Heart right ventricle (tissue), 16 donors: Measurements from ENCODE around the gene TRMT13. TPM values are rescaled to one million over a fixed set of nuclear protein-coding genes. Genes with fewer than 3 reads are reported as not detected.

Source experiments
- ATAC-seq, 8 donors: fragments of 200-7000 bp; cut with Tn5 transposase; one replicate each; pipeline ENCODE4 v1.9.1; 2020; ENCODE audit warnings: mild to moderate bottlenecking in 8 of 8, moderate library complexity in 8 of 8, moderate number of reproducible peaks in 1 of 8
- DNase-seq, 2 donors: peaks; one replicate each; pipeline ENCODE4 v3.0.0-alpha.2; 2020
- H3K27ac ChIP-seq, 10 donors: fragments of 200-600 bp; sonication (generic) in 2 of 10; one replicate each; pipeline versions ENCODE4 v1.5.0 to v1.8.0; 2020 to 2022; ENCODE audit warnings: mild to moderate bottlenecking in 3 of 10
- H3K27me3 ChIP-seq, 7 donors: fragments of 200-600 bp; one replicate each; pipeline ENCODE4 v1.8.0; 2021 to 2022; ENCODE audit warnings: mild to moderate bottlenecking in 2 of 7
- H3K36me3 ChIP-seq, 9 donors: fragments of 200-600 bp; sonication (generic) in 1 of 9; one replicate each; pipeline versions ENCODE4 v1.5.0 to v1.8.0; 2020 to 2022; ENCODE audit warnings: mild to moderate bottlenecking in 2 of 9
- H3K4me1 ChIP-seq, 9 donors: fragments of 200-600 bp; sonication (generic) in 1 of 9; one replicate each; pipeline versions ENCODE4 v1.5.0 to v1.8.0; 2020 to 2022; ENCODE audit warnings: mild to moderate bottlenecking in 4 of 9
- H3K4me3 ChIP-seq, 10 donors: fragments of 200-600 bp; sonication (generic) in 2 of 10; one replicate each; pipeline versions ENCODE4 v1.5.0 to v1.8.0; 2020 to 2022; ENCODE audit warnings: mild to moderate bottlenecking in 7 of 10, moderate library complexity in 2 of 10
- H3K9me3 ChIP-seq, 11 donors: fragments of 200-600 bp in 10 of 11; sonication (generic) in 2 of 11; one replicate each; pipeline versions ENCODE4 v1.5.0 to v1.8.0; 2013 to 2022; ENCODE audit warnings: mild to moderate bottlenecking in 2 of 11, control low read depth in 1 of 11, moderate library complexity in 1 of 11
- CTCF ChIP-seq, 9 donors: fragments of 200-600 bp; sonication (generic) in 2 of 9; IDR thresholded peaks; one replicate each; pipeline versions ENCODE4 v1.5.0 to v1.8.0; 2021 to 2022; ENCODE audit warnings: antibody characterized with exemption in 9 of 9, mild to moderate bottlenecking in 5 of 9, moderate library complexity in 1 of 9
- WGBS, 2 donors: extraction: QIAGEN DNeasy Blood & Tissue Kit; methylation state at CpG; one replicate each; pipeline ENCODE4 v1.1.7; 2013; ENCODE audit warnings: inconsistent platforms in 1 of 2; 5-methylcytosine and 5-hydroxymethylcytosine counted together
- intact Hi-C, 10 donors: fragments of 100-400 bp; cut with DNase I; formaldehyde crosslinking; loops; one replicate each; pipeline versions ENCODE4 v1.11.1 to v1.14.2; 2022
- long read RNA-seq, 3 donors: library from polyadenylated mRNA; unstranded; transcript quantifications; one replicate each; pipeline ENCODE4 v2.0.0, GENCODE V29; 2020 to 2021
- polyA plus RNA-seq, 2 donors: library from polyadenylated mRNA; stranded (reverse); fragments of 200-250 nt; gene quantifications; one replicate each; pipeline ENCODE4 v1.2.3, GENCODE V29; 2013
- total RNA-seq, 10 donors: library from RNA; stranded (reverse); fragmentation: NEBNext Ultra II Directional in 3 of 10; extraction: Animal tissue kit (Norgen Biotek cat#: 25700) in 3 of 10; gene quantifications; one replicate each; pipeline versions ENCODE4 v1.2.1 to v1.2.4, GENCODE V29; 2021 to 2023
- donor health status: Arrhythmogenic right ventricular cardiomyopathy.
- donor health status: ischemic (EF 13 %, LVEDD 7.1; RV severe dilation, severe dysfunction).
- donor health status: healthy with polysubstance abuse.
- donor health status: DM: no; HTN: yes; CAD: no.
- donor health status: DM: no; HTN: no; CAD: no.
- donor health status: ischemic (EF 25% LVEDD 6.9; RV normal size, moderate dysfunction).
- donor health status: ischemic (EF 25% LVEDD 5.7; RV mildly dilated, moderate dysfunction).
- donor health status: healthy.
- donor health status: DM: yes; HTN: yes; CAD: no.
- donor health status: Ischemic cardiomyopathy.
- donor health status: ischemic (EF 35%, LVEDD 5.7; RV mildly dilated, moderate dysfunction).
- donor health status: nonischemic (EF 11% LVEDD 7.7; RV severe dilation, severe dysfunction).
- donor health status: DM: yes; HTN: yes; CAD: no.
- donor health status: PGD.
- donor health status: ischemic (EF 29% LVEDD 5.4; RV normal size, mild dysfunction).
- donor health status: nonischemic (EF 23%, LVEDD 6.1; RV moderate dilation, normal function).

Gene TRMT13
- total RNA-seq, result 1 to 10 TPM; 4.1 to 8.2 (median 5.4) TPM
- 10 to 100 TPM in 1 of 2 donors, 1 to 10 TPM in 1; 5.1 to 12.7 TPM for polyA plus RNA-seq
- long read RNA-seq, donor 1, transcript TRMT13-202 (11 exons, 3,129 nt), result major isoform, 5 of 12 reads
- long read RNA-seq, donor 1, partial matches to known transcripts, result 0 of 12 reads
- long read RNA-seq, donor 1, other reads (novel, unspliced or antisense), result 7 of 12 reads
- long read RNA-seq, donor 2, transcript TRMT13-202 (11 exons, 3,129 nt), result major isoform, 5 of 9 reads
- long read RNA-seq, donor 2, partial matches to known transcripts, result 0 of 9 reads
- long read RNA-seq, donor 2, other reads (novel, unspliced or antisense), result 4 of 9 reads
- long read RNA-seq, donor 3, partial matches to known transcripts, result 1 of 5 reads
- long read RNA-seq, donor 3, other reads (novel, unspliced or antisense), result 3 of 5 reads

GRCh38 chr1:100132566-100133477 lies at the start of gene TRMT13, which contains the start of gene SASS6:
TSS of gene TRMT13 (plus strand) at chr1:100133163. CDS start at chr1:100133169, 6 bp downstream.
TSS of gene SASS6 (minus strand) at chr1:100132930. CDS start at chr1:100132814, 116 bp downstream.
- Histone ChIP-seq H3K27me3 (no peaks in the 10 kb centered on the region), H3K36me3 (peaks cover 0 to 17% (median 9%) of the 10 kb centered on the region in 9 donors), H3K4me3 (peak within 1 kb of the TSS; percentile 65 to 93 (median 82)), H3K27ac (peak within 1 kb of the TSS in 9 of 10 donors; percentile 59 to 86 (median 76)), H3K9me3 (no peaks in the 10 kb centered on the region), H3K4me1 (peaks cover 5 to 41% (median 27%) of the 10 kb centered on the region in 9 donors)
- ATAC-seq (peak; percentile 99 to 100 (median 100)), DNase-seq (peak; percentile 94 to 98)
- TF ChIP-seq CTCF (IDR thresholded peaks at IDR 0.05), result peak in 1 of 9 donors; percentile 17
- WGBS, 2 donors, result 0% methylated on average over 57 of the region's 57 CpGs
- intact Hi-C loops, result loop anchor here in 6 of 10 donors (2.0 to 10.0 kb wide), 12 partner anchors 96 to 764 kb away; partner anchors contain the start of genes RTCA (in 2 of the 6), CDC14A (in 1 of the 6) and SLC30A7 (in 1 of the 6)

GRCh38 chr1:100087396-100087795 lies 45.6 kb upstream of the TRMT13 start:
- Histone ChIP-seq H3K27me3 (no peaks in the 10 kb centered on the region), H3K4me3 (no peak overlapping the region), H3K27ac (no peak overlapping the region), H3K4me1 (no peaks in the 10 kb centered on the region), H3K36me3 (peaks cover 0 to 54% (median 21%) of the 10 kb centered on the region in 9 donors), H3K9me3 (no peaks in the 10 kb centered on the region)
- ATAC-seq, result no peak
- 96 to 98% methylated on average over 1 of the region's 1 CpG for WGBS, 2 donors
- TF ChIP-seq CTCF (IDR thresholded peaks at IDR 0.05), result no peak
- DNase-seq, result no peak
- intact Hi-C loops, result no loop called here

GRCh38 chr1:100089082-100089481 lies 43.9 kb upstream of the TRMT13 start:
- Histone ChIP-seq H3K4me3 (no peak overlapping the region), H3K27me3 (no peaks in the 10 kb centered on the region), H3K36me3 (peaks cover 0 to 45% (median 9%) of the 10 kb centered on the region in 9 donors), H3K4me1 (no peaks in the 10 kb centered on the region), H3K27ac (no peak overlapping the region), H3K9me3 (no peaks in the 10 kb centered on the region)
- ATAC-seq (no peak), DNase-seq (no peak)
- intact Hi-C loops, result no loop called here
- WGBS, 2 donors, result 94 to 97% methylated on average over 1 of the region's 1 CpG
- TF ChIP-seq CTCF (IDR thresholded peaks at IDR 0.05), result no peak

- Histone ChIP-seq H3K36me3 (peaks cover 0 to 38% (median 9%) of the 10 kb centered on the region in 9 donors), H3K4me1 (no peaks in the 10 kb centered on the region), H3K27ac (no peak overlapping the region), H3K27me3 (no peaks in the 10 kb centered on the region), H3K9me3 (peaks cover 0 to 5% (median 0%) of the 10 kb centered on the region in 11 donors), H3K4me3 (no peak overlapping the region)
- intact Hi-C loops, result no loop called here
- no peak for DNase-seq
- 75 to 82% methylated on average over 3 of the region's 3 CpGs for WGBS, 2 donors
- TF ChIP-seq CTCF (IDR thresholded peaks at IDR 0.05), result no peak
- ATAC-seq, result no peak
These were observed 42.5 kb upstream of the TRMT13 start for GRCh38 chr1:100090471-100090870.
